Activated B cell treated with CpG ODN at 0.5 μM for 24 hours (primary cell): ENCODE measurements around the gene HMX3. TPM values are rescaled to one million over a fixed set of nuclear protein-coding genes. Genes with fewer than 3 reads are reported as not detected.

ENCODE experiments used
- ATAC-seq: fragments of 200-7000 bp; cut with Tn5 transposase; one replicate; pipeline ENCODE4 v1.10.0; 2021; ENCODE audit warnings: low read depth, mild to moderate bottlenecking, moderate library complexity
- CTCF ChIA-PET: fragments of 350-600 bp; sonication (Branson Sonifier 250); formaldehyde crosslinking; loops from one replicate; lab custom pipeline; 2021; ENCODE audit warnings: antibody characterized with exemption; lab: Charles Lee
- POLR2A ChIA-PET: fragments of 350-600 bp; sonication (Branson Sonifier 250); formaldehyde crosslinking; loops from one replicate; lab custom pipeline; 2021; ENCODE audit warnings: antibody characterized with exemption; lab: Charles Lee
- DNase-seq: peaks from one replicate; pipeline ENCODE4 v3.0.0; 2022
- H3K27ac Mint-ChIP-seq: one replicate; pipeline ENCODE4 v1.8.0; 2020; ENCODE audit warnings: mixed read lengths
- H3K27me3 Mint-ChIP-seq: one replicate; pipeline ENCODE4 v1.8.0; 2021; ENCODE audit warnings: mixed read lengths
- H3K36me3 Mint-ChIP-seq: one replicate; pipeline ENCODE4 v1.8.0; 2021; ENCODE audit warnings: low read depth, mixed read lengths
- H3K4me1 Mint-ChIP-seq: one replicate; pipeline ENCODE4 v1.8.0; 2021; ENCODE audit warnings: mixed read lengths
- H3K4me3 Mint-ChIP-seq: one replicate; pipeline ENCODE4 v1.8.0; 2020; ENCODE audit warnings: mild to moderate bottlenecking, mixed read lengths
- H3K9me3 Mint-ChIP-seq: one replicate; pipeline ENCODE4 v1.8.0; 2020; ENCODE audit warnings: mixed read lengths
- CTCF ChIP-seq: fragments of 200-600 bp; IDR thresholded peaks from one replicate; pipeline ENCODE4 v1.8.0; 2022; ENCODE audit warnings: antibody characterized with exemption, mild to moderate bottlenecking
- intact Hi-C: fragments of 100-400 bp; cut with micrococcal nuclease; formaldehyde crosslinking; loops from one replicate; pipeline ENCODE4 v1.15.1; 2024
- total RNA-seq: library from RNA; stranded (reverse); gene quantifications from 2 replicates; pipeline ENCODE4 v1.2.3, GENCODE V29; 2022

HMX3 gene
- total RNA-seq, 1 donor from 2014 or later = not detected

- ChIA-PET POLR2A (interaction anchor here (1.2 to 2.1 kb wide), 2 partner anchors 11 to 19 kb away, joined by 3 to 8 read pairs; partner anchors contain the start of gene BUB3), CTCF (interaction anchor here (0.9 to 2.4 kb wide), 6 partner anchors 11 to 21 kb away, joined by 3 to 13 read pairs (median 4); partner anchors contain the start of gene BUB3)
- DNase-seq (no peak), ATAC-seq (no peak)
- Mint-ChIP-seq H3K27me3 (peaks cover 64% of the 10 kb centered on the region), H3K36me3 (peaks cover 1% of the 10 kb centered on the region), H3K4me1 (peaks cover 36% of the 10 kb centered on the region), H3K4me3 (no peak overlapping the region), H3K27ac (peak overlapping the region; percentile 59), H3K9me3 (no peaks in the 10 kb centered on the region)
- intact Hi-C loops = no loop called here
- TF ChIP-seq CTCF = no peak
These were observed 1.3 kb upstream of the HMX3 start for GRCh38 chr10:123134343-123134914.

GRCh38 chr10:123134915-123135414, 805 bp upstream of the HMX3 start:
- ChIA-PET POLR2A (interaction anchor here (1.2 kb wide), 1 partner anchor 11 kb away, joined by 3 read pairs; no protein-coding TSS in a partner anchor), CTCF (interaction anchor here (0.9 to 2.4 kb wide), 2 partner anchors 11 to 17 kb away, joined by 3 to 13 read pairs; no protein-coding TSS in a partner anchor)
- peaks cover 1% of the 10 kb centered on the region for H3K36me3 Mint-ChIP-seq
- H3K9me3 Mint-ChIP-seq = no peaks in the 10 kb centered on the region
- ATAC-seq (no peak), DNase-seq (no peak)
- intact Hi-C loops = no loop called here
- no peak overlapping the region for H3K4me3 Mint-ChIP-seq
- peaks cover 36% of the 10 kb centered on the region for H3K4me1 Mint-ChIP-seq
- TF ChIP-seq CTCF = no peak
- no peak overlapping the region for H3K27ac Mint-ChIP-seq
- peaks cover 64% of the 10 kb centered on the region for H3K27me3 Mint-ChIP-seq

- no peak for TF ChIP-seq CTCF
- CTCF ChIA-PET = no interaction called here
- no peak for DNase-seq
- no peak for ATAC-seq
- Mint-ChIP-seq H3K27me3 (peaks cover 63% of the 10 kb centered on the region), H3K4me3 (peak overlapping the region; percentile 74), H3K27ac (no peak overlapping the region), H3K36me3 (peaks cover 1% of the 10 kb centered on the region), H3K4me1 (peaks cover 36% of the 10 kb centered on the region), H3K9me3 (no peaks in the 10 kb centered on the region)
- POLR2A ChIA-PET = interaction anchor here (1.0 kb wide), 1 partner anchor 18 kb away, joined by 3 read pairs; the partner anchor contains the start of gene BUB3
- intact Hi-C loops = no loop called here
These were observed 543 bp downstream of the HMX3 start for GRCh38 chr10:123136221-123136805.

- Mint-ChIP-seq H3K36me3 (peaks cover 1% of the 10 kb centered on the region), H3K27ac (peak overlapping the region; percentile 73), H3K4me1 (peaks cover 35% of the 10 kb centered on the region), H3K4me3 (peak overlapping the region; percentile 74), H3K27me3 (peaks cover 64% of the 10 kb centered on the region), H3K9me3 (no peaks in the 10 kb centered on the region)
- CTCF ChIA-PET = no interaction called here
- intact Hi-C loops = no loop called here
- ATAC-seq (no peak), DNase-seq (peak; percentile 45)
- TF ChIP-seq CTCF = no peak
- POLR2A ChIA-PET = interaction anchor here (1.0 kb wide), 1 partner anchor 17 kb away, joined by 3 read pairs; the partner anchor contains the start of gene BUB3
These were observed 1.3 kb downstream of the HMX3 start for GRCh38 chr10:123136806-123137642.
